Epithelial cell of proximal tubule (primary cell): ENCODE measurements around the gene MCRIP1. TPM values are rescaled to one million over a fixed set of nuclear protein-coding genes. Genes with fewer than 3 reads are reported as not detected.

Source experiments
- DNase-seq: peaks from one replicate; pipeline ENCODE4 v3.0.0-alpha.2; 2011; ENCODE audit warnings: low read depth
- H3K4me3 ChIP-seq: 2 replicates; pipeline ENCODE4 v1.5.1; 2011; ENCODE audit warnings: low read depth, mild to moderate bottlenecking, low read length
- CTCF ChIP-seq: conservative IDR thresholded peaks from 2 replicates; pipeline ENCODE4 v1.5.1; 2012; ENCODE audit warnings: low read depth, mild to moderate bottlenecking, low read length
- total RNA-seq: library from RNA; depleted of rRNA; stranded (reverse); fragments of >200 nt; gene quantifications from 2 replicates; pipeline ENCODE4 v1.2.3, GENCODE V29; 2015

The MCRIP1 gene
- total RNA-seq, 1 donor from 2014 or later = 153 TPM

GRCh38 chr17:81866440-81867169, 33.5 kb upstream of the MCRIP1 start:
- no peak overlapping the region for H3K4me3 ChIP-seq
- TF ChIP-seq CTCF = no peak
- DNase-seq = no peak

GRCh38 chr17:81865733-81866439, 32.8 kb upstream of the MCRIP1 start:
- TF ChIP-seq CTCF = no peak
- peak; percentile 31 for DNase-seq

GRCh38 chr17:81865358-81865732, 32.3 kb upstream of the MCRIP1 start:
- TF ChIP-seq CTCF = no peak
- DNase-seq = no peak
- no peak overlapping the region for H3K4me3 ChIP-seq

More at GRCh38 chr17:81865733-81866439, 32.8 kb upstream of the MCRIP1 start:
- H3K4me3 ChIP-seq = no peak overlapping the region

GRCh38 chr17:81863833-81864768, 31.0 kb upstream of the MCRIP1 start:
- DNase-seq = no peak
- peak; percentile 9 for TF ChIP-seq CTCF
- no peak overlapping the region for H3K4me3 ChIP-seq

GRCh38 chr17:81863123-81863675, 30.1 kb upstream of the MCRIP1 start:
- no peak overlapping the region for H3K4me3 ChIP-seq
- DNase-seq = no peak
- no peak for TF ChIP-seq CTCF

GRCh38 chr17:81860756-81861568, 27.9 kb upstream of the MCRIP1 start:
- no peak for TF ChIP-seq CTCF
- peak; percentile 100 for DNase-seq
- H3K4me3 ChIP-seq = peak overlapping the region; percentile 77
